ENCODE measurements around the gene KRT7.

The KRT7 gene

DNA sequence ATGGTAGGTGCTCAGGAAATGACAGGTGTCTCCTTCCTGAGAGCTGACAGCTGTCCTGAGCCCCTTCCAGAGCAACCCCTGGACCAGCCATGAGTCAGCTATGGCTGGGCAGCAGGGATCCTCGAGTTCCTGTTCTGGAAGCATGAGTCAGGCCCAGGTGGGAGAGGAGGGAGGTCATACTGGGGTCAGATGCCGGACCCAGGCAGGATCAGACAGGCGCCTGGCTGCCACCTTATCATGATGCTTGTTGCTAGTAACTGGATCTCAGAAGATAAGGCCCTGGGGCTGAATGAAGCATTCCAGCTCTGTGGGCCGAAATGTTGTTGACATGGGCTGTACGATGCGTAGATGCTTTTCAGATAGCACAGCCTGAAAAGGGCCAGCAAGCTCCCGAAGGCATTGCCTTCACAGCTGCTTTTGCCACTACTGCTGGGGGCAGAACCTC lies 17.4 kb upstream of the KRT7 start:
- H3K27ac ChIP-seq: peak overlapping the region; percentile 98
- TF ChIP-seq, protein P1, sequence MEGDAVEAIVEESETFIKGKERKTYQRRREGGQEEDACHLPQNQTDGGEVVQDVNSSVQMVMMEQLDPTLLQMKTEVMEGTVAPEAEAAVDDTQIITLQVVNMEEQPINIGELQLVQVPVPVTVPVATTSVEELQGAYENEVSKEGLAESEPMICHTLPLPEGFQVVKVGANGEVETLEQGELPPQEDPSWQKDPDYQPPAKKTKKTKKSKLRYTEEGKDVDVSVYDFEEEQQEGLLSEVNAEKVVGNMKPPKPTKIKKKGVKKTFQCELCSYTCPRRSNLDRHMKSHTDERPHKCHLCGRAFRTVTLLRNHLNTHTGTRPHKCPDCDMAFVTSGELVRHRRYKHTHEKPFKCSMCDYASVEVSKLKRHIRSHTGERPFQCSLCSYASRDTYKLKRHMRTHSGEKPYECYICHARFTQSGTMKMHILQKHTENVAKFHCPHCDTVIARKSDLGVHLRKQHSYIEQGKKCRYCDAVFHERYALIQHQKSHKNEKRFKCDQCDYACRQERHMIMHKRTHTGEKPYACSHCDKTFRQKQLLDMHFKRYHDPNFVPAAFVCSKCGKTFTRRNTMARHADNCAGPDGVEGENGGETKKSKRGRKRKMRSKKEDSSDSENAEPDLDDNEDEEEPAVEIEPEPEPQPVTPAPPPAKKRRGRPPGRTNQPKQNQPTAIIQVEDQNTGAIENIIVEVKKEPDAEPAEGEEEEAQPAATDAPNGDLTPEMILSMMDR (conservative IDR thresholded peaks at IDR 0.05): no peak

- peak overlapping the region; percentile 98 for H3K27ac ChIP-seq
- TF ChIP-seq, protein P1 (conservative IDR thresholded peaks at IDR 0.05): no peak
These were observed 16.9 kb upstream of the KRT7 start for GRCh38 chr12:52216100-52216499.

DNA sequence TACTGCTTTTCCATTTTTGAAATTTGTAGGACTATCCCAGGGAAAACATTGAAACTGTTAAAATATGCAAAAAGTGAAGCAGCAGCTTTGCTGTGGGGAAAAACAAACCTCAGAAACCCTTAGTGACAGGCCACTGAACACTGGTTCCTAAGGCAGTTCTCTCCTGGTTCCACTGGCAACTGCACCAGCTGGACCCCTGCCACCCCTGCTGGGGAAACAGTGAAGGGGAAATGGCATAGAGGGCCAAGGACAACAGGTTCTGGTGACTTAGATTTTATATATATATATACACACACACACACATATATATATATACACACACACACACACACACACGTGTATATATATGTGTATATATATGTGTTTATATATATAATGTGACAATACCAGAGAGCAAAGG lies 16.2 kb upstream of the KRT7 start:
- TF ChIP-seq, protein P1 (conservative IDR thresholded peaks at IDR 0.05): peak; percentile 44
- peak overlapping the region; percentile 98 for H3K27ac ChIP-seq

DNA sequence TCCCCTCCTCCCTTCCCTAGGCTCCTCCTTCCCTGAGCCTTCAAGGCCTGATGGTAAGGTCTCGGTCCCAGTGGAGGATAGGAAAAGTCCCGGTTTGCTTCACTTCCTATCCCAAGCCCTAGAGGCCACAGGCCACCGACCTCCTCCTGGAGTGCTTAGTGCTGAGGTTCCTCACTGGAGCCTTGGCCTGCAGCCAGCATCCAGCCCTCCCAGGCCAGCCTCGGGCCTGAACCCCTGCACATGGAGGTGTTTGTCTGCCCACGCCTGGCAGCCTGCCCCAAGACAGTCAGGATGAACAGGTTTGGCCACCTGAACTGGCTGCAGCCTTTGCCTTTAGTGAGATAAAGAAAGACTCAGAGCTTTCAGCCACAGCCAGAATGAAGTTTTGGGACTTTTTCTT lies 15.8 kb upstream of the KRT7 start:
- peak overlapping the region; percentile 98 for H3K27ac ChIP-seq
- TF ChIP-seq, protein P1 (conservative IDR thresholded peaks at IDR 0.05): peak; percentile 18; the same call in 1 of the 2 replicates

DNA sequence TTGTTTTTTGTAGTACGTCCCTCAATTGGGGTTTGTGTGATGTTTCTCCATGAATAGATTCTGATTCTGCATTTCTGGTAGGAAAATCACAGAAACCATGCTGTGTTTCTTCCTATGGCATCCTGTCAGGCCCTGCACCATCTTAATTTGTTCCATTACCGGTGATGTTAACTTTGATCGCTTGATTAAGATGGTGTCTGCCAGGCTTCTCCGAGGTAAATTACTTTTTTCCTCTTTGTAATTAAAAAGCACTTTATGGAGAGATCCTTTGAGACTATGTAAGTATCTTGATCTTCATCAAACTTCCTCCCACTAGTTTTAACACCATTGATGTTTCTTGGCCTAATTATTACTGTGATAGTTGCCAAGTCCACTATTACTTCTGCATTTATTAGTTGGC lies 15.0 kb upstream of the KRT7 start:
- TF ChIP-seq, protein P1 (conservative IDR thresholded peaks at IDR 0.05): no peak
- peak overlapping the region; percentile 98 for H3K27ac ChIP-seq

- TF ChIP-seq, protein P1 (conservative IDR thresholded peaks at IDR 0.05): no peak
- H3K27ac ChIP-seq: peak overlapping the region; percentile 98
These were observed 12.6 kb upstream of the KRT7 start for GRCh38 chr12:52220477-52220876.

DNA sequence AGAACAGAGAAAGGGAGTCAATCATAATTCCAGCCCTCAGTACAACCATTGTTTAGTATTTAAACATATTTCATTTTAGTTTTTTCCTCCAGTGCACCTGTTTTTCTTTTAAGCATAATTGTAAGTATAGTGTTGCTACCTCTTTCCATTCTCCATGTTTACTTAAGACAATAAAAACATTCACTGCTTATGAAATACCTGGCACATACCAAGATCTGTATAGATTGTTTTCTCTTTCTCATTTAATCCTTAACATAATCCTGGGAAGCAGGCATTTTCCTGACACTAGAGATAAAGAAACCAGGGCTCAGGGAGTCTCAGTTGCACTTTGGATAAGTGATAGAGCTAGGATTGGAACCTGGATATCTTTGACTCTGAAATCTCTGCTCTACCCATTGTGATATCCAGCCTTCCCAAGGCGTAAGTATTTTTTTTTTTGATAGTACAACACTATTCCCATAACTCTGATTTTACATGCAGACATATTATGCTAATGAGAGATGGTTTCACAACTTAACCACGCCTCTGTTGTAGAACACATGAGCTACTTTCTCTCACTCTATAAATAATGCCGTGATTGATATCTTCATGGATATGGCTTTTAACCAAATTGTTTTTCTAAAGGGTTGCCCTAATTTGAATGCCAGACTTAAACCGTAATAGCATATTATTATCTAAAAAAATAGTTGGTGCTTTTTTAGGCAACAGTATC lies 11.8 kb upstream of the KRT7 start:
- H3K27ac ChIP-seq: peak overlapping the region; percentile 98
- TF ChIP-seq, protein P1 (conservative IDR thresholded peaks at IDR 0.05): no peak

All from VCaP (cell line).